K562 (cell line): ENCODE data around the gene CFAP58. TPM values are rescaled to one million over a fixed set of nuclear protein-coding genes. Genes with fewer than 3 reads are reported as not detected.

Experiments used
- BRD4 ChIP-seq: fragments of 200-600 bp; sonication (generic); IDR thresholded peaks from 2 replicates; pipeline ENCODE4 v1.6.1; 2017; ENCODE audit warnings: inconsistent platforms
- CHCHD3 ChIP-seq: fragments of 250-450 bp; sonication (Bioruptor Pico); IDR thresholded peaks from 2 replicates; pipeline ENCODE4 v2.1.2; 2022; ENCODE audit warnings: mild to moderate bottlenecking
- CHD1 ChIP-seq: fragments of 200-600 bp; sonication (generic); IDR thresholded peaks from one replicate; pipeline ENCODE4 v1.6.1; 2012; ENCODE audit warnings: mild to moderate bottlenecking, moderate library complexity, low read length, inconsistent platforms
- EP400 ChIP-seq: fragments of 450-650 bp; IDR thresholded peaks from 2 replicates; pipeline ENCODE4 v1.6.1; 2017; ENCODE audit warnings: antibody characterized with exemption, mild to moderate bottlenecking, moderate library complexity
- FOXM1 ChIP-seq, 2 experiments: fragments of 450-650 bp in 1 of 2; sonication (generic) in 1 of 2; formaldehyde crosslinking in 1 of 2; IDR thresholded peaks; 2 replicates each; pipeline versions ENCODE4 v1.6.1 to v1.9.0; 2017 to 2022; ENCODE audit warnings: low read depth in 2 of 2, mild to moderate bottlenecking in 2 of 2, missing genetic modification reagents in 1 of 2, moderate library complexity in 1 of 2
- GABPB2 ChIP-seq: fragments of 250-450 bp; sonication (Bioruptor Pico); conservative IDR thresholded peaks from 2 replicates; pipeline ENCODE4 v1.5.1; 2021; ENCODE audit warnings: mild to moderate bottlenecking
- GATAD2A ChIP-seq: fragments of 450-650 bp; IDR thresholded peaks from 2 replicates; pipeline ENCODE4 v1.6.1; 2017
- HDAC6 ChIP-seq: IDR thresholded peaks from 2 replicates; pipeline ENCODE4 v1.6.1; 2012; ENCODE audit warnings: low read depth, mild to moderate bottlenecking, control low read depth, inconsistent platforms, low read length, moderate library complexity
- MAFG ChIP-seq: fragments of 450-650 bp; conservative IDR thresholded peaks from 2 replicates; pipeline ENCODE4 v1.6.1; 2016; ENCODE audit warnings: missing genetic modification characterization, missing compliant biosample characterization
- MCM2 ChIP-seq: fragments of 450-650 bp; IDR thresholded peaks from 2 replicates; pipeline ENCODE4 v1.6.1; 2017; ENCODE audit warnings: low read depth, mild to moderate bottlenecking
- MTA3 ChIP-seq: fragments of 450-650 bp; formaldehyde crosslinking; IDR thresholded peaks from 2 replicates; pipeline ENCODE4 v1.6.1; 2017; ENCODE audit warnings: mild to moderate bottlenecking, borderline replicate concordance
- NR3C1 ChIP-seq: sonication (generic); formaldehyde crosslinking; IDR thresholded peaks from 2 replicates; pipeline ENCODE4 v1.8.1; 2022; ENCODE audit warnings: missing genetic modification reagents
- PRPF4 ChIP-seq: fragments of 200-400 bp; formaldehyde crosslinking; IDR thresholded peaks from one replicate; pipeline ENCODE4 v1.6.1; 2017; ENCODE audit warnings: low read length, low read depth, mild to moderate bottlenecking; ENCODE audit not compliant: insufficient read depth, poor library complexity, severe bottlenecking
- PURB ChIP-seq: sonication (generic); formaldehyde crosslinking; IDR thresholded peaks from 2 replicates; pipeline ENCODE4 v1.9.0; 2021; ENCODE audit warnings: low read depth, mild to moderate bottlenecking, missing genetic modification reagents
- SREBF2 ChIP-seq: sonication (generic); formaldehyde crosslinking; IDR thresholded peaks from 2 replicates; pipeline ENCODE4 v1.4.0; 2020; ENCODE audit warnings: mild to moderate bottlenecking, missing genetic modification reagents
- TAF1 ChIP-seq: IDR thresholded peaks from 2 replicates; pipeline ENCODE4 v1.6.1; 2011; ENCODE audit warnings: mild to moderate bottlenecking, low read length, moderate library complexity; ENCODE audit not compliant: insufficient read depth, control insufficient read depth, severe bottlenecking; ENCODE audit errors: extremely low read depth
- U2AF2 ChIP-seq: fragments of 200-400 bp; formaldehyde crosslinking; optimal IDR thresholded peaks from 2 replicates; pipeline ENCODE3; 2017; ENCODE audit warnings: low read depth, mild to moderate bottlenecking, low read length
- ZNF347 ChIP-seq: fragments of 450-650 bp; formaldehyde crosslinking; IDR thresholded peaks from 2 replicates; pipeline ENCODE4 v1.4.0; 2020; ENCODE audit warnings: low read depth, mild to moderate bottlenecking, moderate library complexity
- ZNF384 ChIP-seq: IDR thresholded peaks from 2 replicates; pipeline ENCODE4 v1.6.1; 2012; ENCODE audit warnings: low read depth, low read length, improper control_type of control experiment
- polyA plus RNA-seq, 8 experiments: library from polyadenylated mRNA; depleted of rRNA in 4 of 8; stranded (reverse) in 5 of 8; unstranded in 3 of 8; fragments of >200 nt; fragmentation: Nextera tagmentation in 2 of 8; fragmentation: Illumina TruSeq in 1 of 8; extraction: Ambion mirVana in 2 of 8; extraction: Trizol in 1 of 8; gene quantifications; 2 replicates each; pipeline versions ENCODE4 v1.2.1 to v1.2.3, GENCODE V29; 2011 to 2014; ENCODE audit warnings: inconsistent platforms in 1 of 8, missing spikeins in 1 of 8
- total RNA-seq, 7 experiments: library from RNA; depleted of rRNA in 6 of 7; stranded (reverse); fragments of >200 nt in 6 of 7; fragmentation: Illumina TruSeq in 2 of 7; extraction: Trizol in 2 of 7; gene quantifications; 2 replicates each; pipeline versions ENCODE4 v1.2.1 to v1.2.3, GENCODE V29; 2011 to 2021; ENCODE audit warnings: low replicate concordance in 1 of 7
- TF ChIP-seq, protein P1 (sequence below), 2 experiments: fragments of 250-450 bp in 1 of 2; fragments of 450-650 bp in 1 of 2; sonication (Bioruptor Pico) in 1 of 2; IDR thresholded peaks; 2 replicates each; pipeline versions ENCODE4 v1.6.1 to v1.8.0; 2016 to 2021; ENCODE audit warnings: mild to moderate bottlenecking in 2 of 2, moderate library complexity in 2 of 2, missing compliant biosample characterization in 1 of 2, missing genetic modification characterization in 1 of 2
- TF ChIP-seq, protein P2 (sequence below): sonication (generic); formaldehyde crosslinking; IDR thresholded peaks from 2 replicates; pipeline ENCODE4 v1.5.0; 2020; ENCODE audit warnings: missing genetic modification reagents
- TF ChIP-seq, protein P3 (sequence below): sonication (generic); formaldehyde crosslinking; IDR thresholded peaks from 2 replicates; pipeline ENCODE4 v1.8.0; 2022; ENCODE audit warnings: mild to moderate bottlenecking, missing genetic modification reagents

The CFAP58 gene
- total and polyA plus RNA-seq, 9 of the 15 experiments (the other 6 are each of a cell fraction or from before 2014, with no cell fraction given) = 0.08 to 2.0 (median 0.71) TPM

DNA sequence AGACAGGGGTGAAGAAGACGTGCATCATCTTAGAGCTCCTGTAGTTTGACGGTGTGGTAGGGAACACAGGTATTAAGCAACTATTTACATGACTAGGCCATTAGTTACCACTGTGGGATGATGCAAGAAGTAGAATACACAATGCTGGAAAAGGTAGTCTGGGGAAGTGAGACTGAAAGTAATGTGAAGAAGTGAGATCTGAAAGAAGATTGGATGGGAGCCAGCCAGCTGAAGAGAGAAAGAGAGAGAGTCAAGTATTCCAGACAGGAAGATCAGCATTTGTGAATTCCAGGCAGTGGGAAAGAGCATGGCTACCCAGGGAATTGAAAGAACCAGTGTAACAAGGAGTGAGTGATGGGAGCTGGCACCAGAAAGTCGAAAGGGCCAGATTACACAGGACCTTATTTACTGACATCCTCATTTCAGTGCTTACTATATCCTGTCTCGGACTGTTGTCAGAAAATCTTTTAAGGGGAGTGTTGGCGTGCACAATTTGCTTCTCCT lies 4.0 kb upstream of the CFAP58 start (continued):
- TF ChIP-seq FOXM1 (IDR thresholded peaks at IDR 0.05; ENCODE audit: low read depth) (no peak), FOXM1 (CRISPR knock-in tag; IDR thresholded peaks at IDR 0.05; ENCODE audit: low read depth) (no peak), ZNF347 (CRISPR knock-in tag) (no peak), TAF1 (no peak), NR3C1 (CRISPR knock-in tag) (no peak), U2AF2 (no peak), ZNF384 (no peak), CHCHD3 (CRISPR knock-in tag) (no peak), BRD4 (no peak), GATAD2A (no peak), HDAC6 (no peak), PURB (CRISPR knock-in tag) (no peak), MCM2 (no peak), CHD1 (no peak), EP400 (peak; percentile 57; the same call in 1 of the 2 replicates), MTA3 (no peak), SREBF2 (CRISPR knock-in tag) (no peak), GABPB2 (CRISPR knock-in tag) (no peak), MAFG (tag) (peak; percentile 35; the same call in 1 of the 2 replicates), PRPF4 (no peak)
- TF ChIP-seq, protein P1, sequence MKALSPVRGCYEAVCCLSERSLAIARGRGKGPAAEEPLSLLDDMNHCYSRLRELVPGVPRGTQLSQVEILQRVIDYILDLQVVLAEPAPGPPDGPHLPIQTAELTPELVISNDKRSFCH (CRISPR knock-in tag; IDR thresholded peaks at IDR 0.05) = no peak
- TF ChIP-seq, protein P1 (tag; IDR thresholded peaks at IDR 0.05) = no peak
- TF ChIP-seq, protein P2, sequence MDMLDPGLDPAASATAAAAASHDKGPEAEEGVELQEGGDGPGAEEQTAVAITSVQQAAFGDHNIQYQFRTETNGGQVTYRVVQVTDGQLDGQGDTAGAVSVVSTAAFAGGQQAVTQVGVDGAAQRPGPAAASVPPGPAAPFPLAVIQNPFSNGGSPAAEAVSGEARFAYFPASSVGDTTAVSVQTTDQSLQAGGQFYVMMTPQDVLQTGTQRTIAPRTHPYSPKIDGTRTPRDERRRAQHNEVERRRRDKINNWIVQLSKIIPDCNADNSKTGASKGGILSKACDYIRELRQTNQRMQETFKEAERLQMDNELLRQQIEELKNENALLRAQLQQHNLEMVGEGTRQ (CRISPR knock-in tag) = no peak
- TF ChIP-seq, protein P3, sequence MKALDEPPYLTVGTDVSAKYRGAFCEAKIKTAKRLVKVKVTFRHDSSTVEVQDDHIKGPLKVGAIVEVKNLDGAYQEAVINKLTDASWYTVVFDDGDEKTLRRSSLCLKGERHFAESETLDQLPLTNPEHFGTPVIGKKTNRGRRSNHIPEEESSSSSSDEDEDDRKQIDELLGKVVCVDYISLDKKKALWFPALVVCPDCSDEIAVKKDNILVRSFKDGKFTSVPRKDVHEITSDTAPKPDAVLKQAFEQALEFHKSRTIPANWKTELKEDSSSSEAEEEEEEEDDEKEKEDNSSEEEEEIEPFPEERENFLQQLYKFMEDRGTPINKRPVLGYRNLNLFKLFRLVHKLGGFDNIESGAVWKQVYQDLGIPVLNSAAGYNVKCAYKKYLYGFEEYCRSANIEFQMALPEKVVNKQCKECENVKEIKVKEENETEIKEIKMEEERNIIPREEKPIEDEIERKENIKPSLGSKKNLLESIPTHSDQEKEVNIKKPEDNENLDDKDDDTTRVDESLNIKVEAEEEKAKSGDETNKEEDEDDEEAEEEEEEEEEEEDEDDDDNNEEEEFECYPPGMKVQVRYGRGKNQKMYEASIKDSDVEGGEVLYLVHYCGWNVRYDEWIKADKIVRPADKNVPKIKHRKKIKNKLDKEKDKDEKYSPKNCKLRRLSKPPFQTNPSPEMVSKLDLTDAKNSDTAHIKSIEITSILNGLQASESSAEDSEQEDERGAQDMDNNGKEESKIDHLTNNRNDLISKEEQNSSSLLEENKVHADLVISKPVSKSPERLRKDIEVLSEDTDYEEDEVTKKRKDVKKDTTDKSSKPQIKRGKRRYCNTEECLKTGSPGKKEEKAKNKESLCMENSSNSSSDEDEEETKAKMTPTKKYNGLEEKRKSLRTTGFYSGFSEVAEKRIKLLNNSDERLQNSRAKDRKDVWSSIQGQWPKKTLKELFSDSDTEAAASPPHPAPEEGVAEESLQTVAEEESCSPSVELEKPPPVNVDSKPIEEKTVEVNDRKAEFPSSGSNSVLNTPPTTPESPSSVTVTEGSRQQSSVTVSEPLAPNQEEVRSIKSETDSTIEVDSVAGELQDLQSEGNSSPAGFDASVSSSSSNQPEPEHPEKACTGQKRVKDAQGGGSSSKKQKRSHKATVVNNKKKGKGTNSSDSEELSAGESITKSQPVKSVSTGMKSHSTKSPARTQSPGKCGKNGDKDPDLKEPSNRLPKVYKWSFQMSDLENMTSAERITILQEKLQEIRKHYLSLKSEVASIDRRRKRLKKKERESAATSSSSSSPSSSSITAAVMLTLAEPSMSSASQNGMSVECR (CRISPR knock-in tag) = no peak
- TF ChIP-seq, all 486 proteins: peak for 35
